GM23338 (cell line): Measurements from ENCODE around the gene GGT7. TPM values are rescaled to one million over a fixed set of nuclear protein-coding genes. Genes with fewer than 3 reads are reported as not detected.

Experiments used
- ATAC-seq: fragments of 200-7000 bp; cut with Tn5 transposase; 3 replicates; pipeline ENCODE4 v1.9.1; 2020
- DNase-seq: peaks from one replicate; pipeline ENCODE4 v3.0.0-alpha.2; 2015; ENCODE audit warnings: low spot score
- H2AFZ ChIP-seq: fragments of 200-600 bp; sonication (generic); 2 replicates; pipeline ENCODE4 v1.8.0; 2016; ENCODE audit warnings: antibody characterized with exemption, mild to moderate bottlenecking, moderate library complexity
- H3F3A ChIP-seq: fragments of 200-600 bp; sonication (generic); replicated peaks from 2 replicates; pipeline ENCODE4 v1.8.0; 2017; ENCODE audit warnings: antibody characterized with exemption, mixed run types, low read depth
- H3K27ac ChIP-seq: fragments of 200-600 bp; sonication (generic); 2 replicates; pipeline ENCODE4 v1.6.1; 2016; ENCODE audit warnings: low read depth
- H3K27me3 ChIP-seq: fragments of 200-600 bp; sonication (generic); 2 replicates; pipeline ENCODE4 v1.8.0; 2016; ENCODE audit warnings: mild to moderate bottlenecking, mixed run types, moderate library complexity; ENCODE audit not compliant: insufficient read depth
- H3K36me3 ChIP-seq: fragments of 200-600 bp; sonication (generic); 2 replicates; pipeline ENCODE4 v1.8.0; 2016; ENCODE audit warnings: mild to moderate bottlenecking; ENCODE audit not compliant: insufficient read depth
- H3K4me1 ChIP-seq: fragments of 200-600 bp; sonication (generic); 2 replicates; pipeline ENCODE4 v1.8.0; 2016; ENCODE audit warnings: mild to moderate bottlenecking, moderate library complexity; ENCODE audit not compliant: insufficient read depth
- H3K4me2 ChIP-seq: fragments of 200-600 bp; sonication (generic); 2 replicates; pipeline ENCODE4 v1.7.1; 2017; ENCODE audit warnings: mixed run types
- H3K4me3 ChIP-seq: fragments of 200-600 bp; sonication (generic); 2 replicates; pipeline ENCODE4 v1.6.1; 2016; ENCODE audit warnings: mixed run types
- H3K79me2 ChIP-seq: fragments of 200-600 bp; sonication (generic); replicated peaks from 2 replicates; pipeline ENCODE4 v1.8.0; 2017; ENCODE audit warnings: mild to moderate bottlenecking; ENCODE audit not compliant: insufficient read depth
- H3K9me2 ChIP-seq: fragments of 200-600 bp; sonication (generic); 2 replicates; pipeline ENCODE4 v1.8.0; 2017; ENCODE audit not compliant: insufficient read depth
- H4K20me1 ChIP-seq: fragments of 200-600 bp; sonication (generic); replicated peaks from 2 replicates; pipeline ENCODE4 v1.8.0; 2017; ENCODE audit warnings: mild to moderate bottlenecking; ENCODE audit not compliant: insufficient read depth
- H3K27ac Mint-ChIP-seq: 2 replicates; pipeline ENCODE4 v1.8.0; 2020; ENCODE audit warnings: inconsistent platforms, mild to moderate bottlenecking, moderate library complexity, mixed read lengths
- H3K27me3 Mint-ChIP-seq: 3 replicates; pipeline ENCODE4 v1.8.0; 2022; ENCODE audit warnings: low read depth, mild to moderate bottlenecking, moderate library complexity, mixed read lengths, inconsistent platforms; ENCODE audit not compliant: insufficient read depth, poor library complexity
- H3K36me3 Mint-ChIP-seq: 3 replicates; pipeline ENCODE4 v1.8.0; 2021; ENCODE audit warnings: low read depth, mild to moderate bottlenecking, inconsistent platforms, moderate library complexity, mixed read lengths
- H3K4me1 Mint-ChIP-seq: 3 replicates; pipeline ENCODE4 v1.8.0; 2020; ENCODE audit warnings: mild to moderate bottlenecking, inconsistent platforms, mixed read lengths
- H3K4me3 Mint-ChIP-seq: 3 replicates; pipeline ENCODE4 v1.8.0; 2021; ENCODE audit warnings: moderate library complexity, mild to moderate bottlenecking, inconsistent platforms, mixed read lengths
- H3K9me3 Mint-ChIP-seq: 3 replicates; pipeline ENCODE4 v1.8.0; 2020; ENCODE audit warnings: moderate library complexity, mild to moderate bottlenecking, inconsistent platforms, mixed read lengths
- CREB1 ChIP-seq: fragments of 250-450 bp; sonication (Bioruptor Pico); IDR thresholded peaks from 2 replicates; pipeline ENCODE4 v1.5.0; 2020; ENCODE audit warnings: low read depth, mild to moderate bottlenecking, moderate library complexity
- CTCF ChIP-seq, 2 experiments: fragments of 200-600 bp in 1 of 2; sonication (generic) in 1 of 2; conservative IDR thresholded peaks; 2 replicates each; pipeline versions ENCODE4 v1.5.1 to v1.6.1; 2016 to 2017; ENCODE audit warnings: antibody characterized with exemption in 2 of 2, low read depth in 2 of 2, mild to moderate bottlenecking in 2 of 2, moderate library complexity in 1 of 2
- EZH2 ChIP-seq: fragments of 200-600 bp; sonication (generic); IDR thresholded peaks from one replicate; pipeline ENCODE4 v1.8.0; 2017; ENCODE audit warnings: antibody characterized with exemption, mild to moderate bottlenecking, low read depth; ENCODE audit not compliant: unreplicated experiment
- EZH2phosphoT487 ChIP-seq: fragments of 200-600 bp; sonication (generic); IDR thresholded peaks from one replicate; pipeline ENCODE4 v1.8.1; 2018; ENCODE audit warnings: antibody characterized with exemption; ENCODE audit not compliant: unreplicated experiment
- JUNB ChIP-seq: IDR thresholded peaks from one replicate; pipeline ENCODE4 v1.6.1; 2016; ENCODE audit warnings: antibody characterized with exemption; ENCODE audit not compliant: unreplicated experiment
- NANOG ChIP-seq: IDR thresholded peaks from 2 replicates; pipeline ENCODE4 v1.6.1; 2016; ENCODE audit warnings: antibody characterized with exemption, borderline replicate concordance
- POLR2AphosphoS5 ChIP-seq: IDR thresholded peaks from 2 replicates; pipeline ENCODE4 v1.6.1; 2016; ENCODE audit warnings: antibody characterized with exemption, low read depth
- REST ChIP-seq: IDR thresholded peaks from one replicate; pipeline ENCODE4 v1.6.1; 2018; ENCODE audit warnings: antibody characterized with exemption; ENCODE audit not compliant: unreplicated experiment
- STAT1 ChIP-seq: IDR thresholded peaks from one replicate; pipeline ENCODE4 v1.6.1; 2016; ENCODE audit warnings: antibody characterized with exemption; ENCODE audit not compliant: unreplicated experiment
- ZNF114 ChIP-seq: fragments of 250-450 bp; sonication (Bioruptor Pico); IDR thresholded peaks from 2 replicates; pipeline ENCODE4 v1.5.0; 2020; ENCODE audit warnings: mild to moderate bottlenecking, moderate library complexity
- ZNF331 ChIP-seq: fragments of 250-450 bp; sonication (Bioruptor Pico); IDR thresholded peaks from 2 replicates; pipeline ENCODE4 v1.5.0; 2020; ENCODE audit warnings: low read depth, mild to moderate bottlenecking, moderate library complexity
- polyA plus RNA-seq: library from polyadenylated mRNA; unstranded; fragments of >200 nt; fragmentation: Nextera tagmentation; extraction: Ambion mirVana; gene quantifications from 2 replicates; pipeline ENCODE4 v1.2.1, GENCODE V29; 2016
- total RNA-seq: library from RNA; depleted of rRNA; stranded (reverse); fragments of >200 nt; shearing (Covaris generic); gene quantifications from 2 replicates; pipeline ENCODE4 v1.2.3, GENCODE V29; 2014
- TF ChIP-seq, protein P1 (sequence below): IDR thresholded peaks from 2 replicates; pipeline ENCODE4 v1.6.1; 2016; ENCODE audit warnings: antibody characterized with exemption
- TF ChIP-seq, protein P2 (sequence below): fragments of 250-450 bp; sonication (Bioruptor Pico); IDR thresholded peaks from 2 replicates; pipeline ENCODE4 v1.5.0; 2020; ENCODE audit warnings: mild to moderate bottlenecking, moderate library complexity

The GGT7 gene
- total and polyA plus RNA-seq, 2 experiments from 2014 or later: 23.6 to 24.6 TPM

- Mint-ChIP-seq H3K9me3 (peaks cover 2% of the 10 kb centered on the region; the same call in 2 of the 3 replicates), H3K27ac (peak within 1 kb of the TSS; percentile 83), H3K27me3 (peaks cover 9% of the 10 kb centered on the region), H3K36me3 (peaks cover 2% of the 10 kb centered on the region; the same call in 2 of the 3 replicates), H3K4me3 (peak within 1 kb of the TSS; percentile 91), H3K4me1 (peaks cover 11% of the 10 kb centered on the region)
- ATAC-seq (peak; percentile 11), DNase-seq (peak; percentile 76)
- no peaks in the 10 kb centered on the region for H4K20me1 ChIP-seq
- peaks cover 11% of the 10 kb centered on the region; the same call in 1 of the 2 replicates for H3K4me1 ChIP-seq
- no peaks in the 10 kb centered on the region for H3K36me3 ChIP-seq
- no peaks in the 10 kb centered on the region for H3K9me2 ChIP-seq
- no peaks in the 10 kb centered on the region; the same call in 1 of the 2 replicates for H3F3A ChIP-seq
- peak within 1 kb of the TSS; percentile 94 for H2AFZ ChIP-seq
- peak within 1 kb of the TSS; percentile 71 for H3K4me3 ChIP-seq
- H3K27me3 ChIP-seq: no peaks in the 10 kb centered on the region
- H3K27ac ChIP-seq: peak within 1 kb of the TSS; percentile 9; the same call in 1 of the 2 replicates
- peaks cover 30% of the 10 kb centered on the region for H3K79me2 ChIP-seq
- peak within 1 kb of the TSS; percentile 91 for H3K4me2 ChIP-seq
- TF ChIP-seq CTCF (conservative IDR thresholded peaks at IDR 0.05; ENCODE audit: low read depth in 2 of 2) (no peak), REST (no peak), ZNF114 (CRISPR knock-in tag) (no peak), EZH2 (no peak), NANOG (no peak), POLR2AphosphoS5 (no peak), EZH2phosphoT487 (no peak), JUNB (no peak), STAT1 (no peak), CREB1 (CRISPR knock-in tag) (no peak), ZNF331 (CRISPR knock-in tag) (no peak)
- TF ChIP-seq, protein P1, sequence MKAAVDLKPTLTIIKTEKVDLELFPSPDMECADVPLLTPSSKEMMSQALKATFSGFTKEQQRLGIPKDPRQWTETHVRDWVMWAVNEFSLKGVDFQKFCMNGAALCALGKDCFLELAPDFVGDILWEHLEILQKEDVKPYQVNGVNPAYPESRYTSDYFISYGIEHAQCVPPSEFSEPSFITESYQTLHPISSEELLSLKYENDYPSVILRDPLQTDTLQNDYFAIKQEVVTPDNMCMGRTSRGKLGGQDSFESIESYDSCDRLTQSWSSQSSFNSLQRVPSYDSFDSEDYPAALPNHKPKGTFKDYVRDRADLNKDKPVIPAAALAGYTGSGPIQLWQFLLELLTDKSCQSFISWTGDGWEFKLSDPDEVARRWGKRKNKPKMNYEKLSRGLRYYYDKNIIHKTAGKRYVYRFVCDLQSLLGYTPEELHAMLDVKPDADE: no peak
- TF ChIP-seq, protein P2, sequence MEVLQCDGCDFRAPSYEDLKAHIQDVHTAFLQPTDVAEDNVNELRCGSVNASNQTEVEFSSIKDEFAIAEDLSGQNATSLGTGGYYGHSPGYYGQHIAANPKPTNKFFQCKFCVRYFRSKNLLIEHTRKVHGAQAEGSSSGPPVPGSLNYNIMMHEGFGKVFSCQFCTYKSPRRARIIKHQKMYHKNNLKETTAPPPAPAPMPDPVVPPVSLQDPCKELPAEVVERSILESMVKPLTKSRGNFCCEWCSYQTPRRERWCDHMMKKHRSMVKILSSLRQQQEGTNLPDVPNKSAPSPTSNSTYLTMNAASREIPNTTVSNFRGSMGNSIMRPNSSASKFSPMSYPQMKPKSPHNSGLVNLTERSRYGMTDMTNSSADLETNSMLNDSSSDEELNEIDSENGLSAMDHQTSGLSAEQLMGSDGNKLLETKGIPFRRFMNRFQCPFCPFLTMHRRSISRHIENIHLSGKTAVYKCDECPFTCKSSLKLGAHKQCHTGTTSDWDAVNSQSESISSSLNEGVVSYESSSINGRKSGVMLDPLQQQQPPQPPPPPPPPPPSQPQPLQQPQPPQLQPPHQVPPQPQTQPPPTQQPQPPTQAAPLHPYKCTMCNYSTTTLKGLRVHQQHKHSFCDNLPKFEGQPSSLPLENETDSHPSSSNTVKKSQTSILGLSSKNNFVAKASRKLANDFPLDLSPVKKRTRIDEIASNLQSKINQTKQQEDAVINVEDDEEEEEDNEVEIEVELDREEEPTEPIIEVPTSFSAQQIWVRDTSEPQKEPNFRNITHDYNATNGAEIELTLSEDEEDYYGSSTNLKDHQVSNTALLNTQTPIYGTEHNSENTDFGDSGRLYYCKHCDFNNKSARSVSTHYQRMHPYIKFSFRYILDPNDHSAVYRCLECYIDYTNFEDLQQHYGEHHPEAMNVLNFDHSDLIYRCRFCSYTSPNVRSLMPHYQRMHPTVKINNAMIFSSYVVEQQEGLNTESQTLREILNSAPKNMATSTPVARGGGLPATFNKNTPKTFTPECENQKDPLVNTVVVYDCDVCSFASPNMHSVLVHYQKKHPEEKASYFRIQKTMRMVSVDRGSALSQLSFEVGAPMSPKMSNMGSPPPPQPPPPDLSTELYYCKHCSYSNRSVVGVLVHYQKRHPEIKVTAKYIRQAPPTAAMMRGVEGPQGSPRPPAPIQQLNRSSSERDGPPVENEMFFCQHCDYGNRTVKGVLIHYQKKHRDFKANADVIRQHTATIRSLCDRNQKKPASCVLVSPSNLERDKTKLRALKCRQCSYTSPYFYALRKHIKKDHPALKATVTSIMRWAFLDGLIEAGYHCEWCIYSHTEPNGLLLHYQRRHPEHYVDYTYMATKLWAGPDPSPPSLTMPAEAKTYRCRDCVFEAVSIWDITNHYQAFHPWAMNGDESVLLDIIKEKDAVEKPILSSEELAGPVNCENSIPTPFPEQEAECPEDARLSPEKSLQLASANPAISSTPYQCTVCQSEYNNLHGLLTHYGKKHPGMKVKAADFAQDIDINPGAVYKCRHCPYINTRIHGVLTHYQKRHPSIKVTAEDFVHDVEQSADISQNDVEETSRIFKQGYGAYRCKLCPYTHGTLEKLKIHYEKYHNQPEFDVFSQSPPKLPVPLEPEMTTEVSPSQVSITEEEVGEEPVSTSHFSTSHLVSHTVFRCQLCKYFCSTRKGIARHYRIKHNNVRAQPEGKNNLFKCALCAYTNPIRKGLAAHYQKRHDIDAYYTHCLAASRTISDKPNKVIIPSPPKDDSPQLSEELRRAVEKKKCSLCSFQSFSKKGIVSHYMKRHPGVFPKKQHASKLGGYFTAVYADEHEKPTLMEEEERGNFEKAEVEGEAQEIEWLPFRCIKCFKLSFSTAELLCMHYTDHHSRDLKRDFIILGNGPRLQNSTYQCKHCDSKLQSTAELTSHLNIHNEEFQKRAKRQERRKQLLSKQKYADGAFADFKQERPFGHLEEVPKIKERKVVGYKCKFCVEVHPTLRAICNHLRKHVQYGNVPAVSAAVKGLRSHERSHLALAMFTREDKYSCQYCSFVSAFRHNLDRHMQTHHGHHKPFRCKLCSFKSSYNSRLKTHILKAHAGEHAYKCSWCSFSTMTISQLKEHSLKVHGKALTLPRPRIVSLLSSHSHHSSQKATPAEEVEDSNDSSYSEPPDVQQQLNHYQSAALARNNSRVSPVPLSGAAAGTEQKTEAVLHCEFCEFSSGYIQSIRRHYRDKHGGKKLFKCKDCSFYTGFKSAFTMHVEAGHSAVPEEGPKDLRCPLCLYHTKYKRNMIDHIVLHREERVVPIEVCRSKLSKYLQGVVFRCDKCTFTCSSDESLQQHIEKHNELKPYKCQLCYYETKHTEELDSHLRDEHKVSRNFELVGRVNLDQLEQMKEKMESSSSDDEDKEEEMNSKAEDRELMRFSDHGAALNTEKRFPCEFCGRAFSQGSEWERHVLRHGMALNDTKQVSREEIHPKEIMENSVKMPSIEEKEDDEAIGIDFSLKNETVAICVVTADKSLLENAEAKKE: no peak
Observed at GRCh38 chr20:34825530-34826362, 46.9 kb downstream of the GGT7 start, which contains the start of gene NCOA6. TSS of gene NCOA6 (minus strand) at chr20:34825651. CDS start at chr20:34782355, 43,296 bp downstream.
